Body of pancreas (tissue), 4 donors: Measurements from ENCODE around the gene UGGT1. TPM values are rescaled to one million over a fixed set of nuclear protein-coding genes. Genes with fewer than 3 reads are reported as not detected.

Experiments used
- ATAC-seq: fragments of 150-250 bp; one replicate; pipeline ENCODE4 v1.9.1; 2016
- DNase-seq, 4 donors: peaks; one replicate each; pipeline ENCODE4 v3.0.0-alpha.2; 2019
- H3K27ac ChIP-seq, 4 donors: fragments of 200-600 bp; sonication (generic); 1 replicate in 3 of 4; 2 replicates in 1 of 4; pipeline versions ENCODE4 v1.5.1 to v1.6.1; 2016 to 2019; ENCODE audit warnings: mild to moderate bottlenecking in 1 of 4, mixed read lengths in 1 of 4, moderate library complexity in 1 of 4
- H3K27me3 ChIP-seq, 2 donors: fragments of 200-600 bp; sonication (generic); one replicate each; pipeline ENCODE4 v1.6.0; 2016; ENCODE audit warnings: mild to moderate bottlenecking in 1 of 2
- H3K36me3 ChIP-seq, 2 donors: fragments of 200-600 bp; sonication (generic); replicated peaks in 1 of 2; 2 replicates each; pipeline ENCODE4 v1.5.1; 2016; ENCODE audit warnings: low read depth in 2 of 2; ENCODE audit not compliant: insufficient read depth in 1 of 2
- H3K4me1 ChIP-seq: fragments of 200-600 bp; sonication (generic); one replicate; pipeline ENCODE4 v1.6.0; 2016
- H3K4me3 ChIP-seq, 2 donors: fragments of 200-600 bp; sonication (generic); 1 replicate in 1 of 2; 2 replicates in 1 of 2; pipeline ENCODE4 v1.5.1; 2016 to 2019
- H3K9me3 ChIP-seq, 3 donors: fragments of 200-600 bp; sonication (generic); 1 replicate in 2 of 3; 2 replicates in 1 of 3; pipeline ENCODE4 v1.5.1; 2016
- POLR2A ChIP-seq, 3 donors: fragments of 450-650 bp; IDR thresholded peaks; one replicate each; pipeline ENCODE4 v1.6.1; 2016; ENCODE audit warnings: antibody characterized with exemption in 3 of 3, mild to moderate bottlenecking in 2 of 3
- WGBS, 2 donors: methylation state at CpG; one replicate each; pipeline ENCODE4 v1.1.5; 2017; 5-methylcytosine and 5-hydroxymethylcytosine counted together
- intact Hi-C: fragments of 100-400 bp; cut with DNase I; formaldehyde crosslinking; loops from one replicate; pipeline ENCODE4 v1.15.1; 2023
- small RNA-seq: library from RNA; depleted of rRNA; stranded (forward); fragments of <200 nt; gene quantifications from one replicate; pipeline ENCODE3, GENCODE V24; 2016
- total RNA-seq, 2 donors: library from RNA; depleted of rRNA; stranded (reverse); fragments of >200 nt; gene quantifications; one replicate each; pipeline ENCODE4 v1.1.0, GENCODE V29; 2016
- TF ChIP-seq, protein P1 (sequence below), 7 experiments: fragments of 450-650 bp in 4 of 7; fragments of 200-600 bp in 3 of 7; sonication (generic) in 3 of 7; IDR thresholded peaks; one replicate each; pipeline ENCODE4 v1.5.1; 2016 to 2019; ENCODE audit warnings: antibody characterized with exemption in 7 of 7

Gene UGGT1
- total RNA-seq, 2 donors from 2014 or later, result 38.2 to 42.0 TPM

- no peaks in the 10 kb centered on the region for H3K27me3 ChIP-seq
- H3K27ac ChIP-seq, result no peak overlapping the region
- intact Hi-C loops, result no loop called here
- ATAC-seq, result no peak
- no peaks in the 10 kb centered on the region for H3K9me3 ChIP-seq
- no peak for TF ChIP-seq POLR2A (IDR thresholded peaks at IDR 0.05)
- TF ChIP-seq, protein P1, sequence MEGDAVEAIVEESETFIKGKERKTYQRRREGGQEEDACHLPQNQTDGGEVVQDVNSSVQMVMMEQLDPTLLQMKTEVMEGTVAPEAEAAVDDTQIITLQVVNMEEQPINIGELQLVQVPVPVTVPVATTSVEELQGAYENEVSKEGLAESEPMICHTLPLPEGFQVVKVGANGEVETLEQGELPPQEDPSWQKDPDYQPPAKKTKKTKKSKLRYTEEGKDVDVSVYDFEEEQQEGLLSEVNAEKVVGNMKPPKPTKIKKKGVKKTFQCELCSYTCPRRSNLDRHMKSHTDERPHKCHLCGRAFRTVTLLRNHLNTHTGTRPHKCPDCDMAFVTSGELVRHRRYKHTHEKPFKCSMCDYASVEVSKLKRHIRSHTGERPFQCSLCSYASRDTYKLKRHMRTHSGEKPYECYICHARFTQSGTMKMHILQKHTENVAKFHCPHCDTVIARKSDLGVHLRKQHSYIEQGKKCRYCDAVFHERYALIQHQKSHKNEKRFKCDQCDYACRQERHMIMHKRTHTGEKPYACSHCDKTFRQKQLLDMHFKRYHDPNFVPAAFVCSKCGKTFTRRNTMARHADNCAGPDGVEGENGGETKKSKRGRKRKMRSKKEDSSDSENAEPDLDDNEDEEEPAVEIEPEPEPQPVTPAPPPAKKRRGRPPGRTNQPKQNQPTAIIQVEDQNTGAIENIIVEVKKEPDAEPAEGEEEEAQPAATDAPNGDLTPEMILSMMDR (IDR thresholded peaks at IDR 0.05), result no peak
- H3K4me1 ChIP-seq, result peaks cover 5% of the 10 kb centered on the region
- no peak for DNase-seq
- no peaks in the 10 kb centered on the region for H3K36me3 ChIP-seq
- 85 to 92% methylated on average over 8 of the region's 8 CpGs for WGBS, 2 donors
- H3K4me3 ChIP-seq, result no peak overlapping the region
Measured at GRCh38 chr2:128237911-128238697, 147.1 kb downstream of the UGGT1 start.

DNA sequence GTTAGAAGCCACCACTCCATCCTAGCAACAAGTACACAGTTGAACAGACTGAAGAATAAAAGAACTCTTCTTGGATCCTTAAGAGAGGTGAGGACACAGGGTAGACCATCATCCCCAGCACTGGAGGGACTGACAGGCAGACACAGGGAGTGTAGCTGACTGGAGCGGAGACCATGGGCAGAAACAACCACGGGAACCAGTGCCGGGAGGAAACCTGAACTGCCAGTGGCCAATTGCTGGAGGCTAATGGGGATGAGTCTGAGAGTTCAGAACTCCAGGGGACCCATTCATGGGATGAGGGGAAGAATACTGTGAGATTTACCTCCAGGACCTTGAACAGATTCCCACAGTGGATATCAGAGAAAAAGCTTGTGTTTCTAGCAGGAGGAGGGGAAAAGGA, 150.9 kb downstream of the UGGT1 start:
- ATAC-seq, result no peak
- TF ChIP-seq POLR2A (IDR thresholded peaks at IDR 0.05), result no peak
- TF ChIP-seq, protein P1 (IDR thresholded peaks at IDR 0.05), result no peak
- no peak overlapping the region for H3K4me3 ChIP-seq
- no peaks in the 10 kb centered on the region for H3K9me3 ChIP-seq
- no peaks in the 10 kb centered on the region for H3K36me3 ChIP-seq
- 72 to 85% methylated on average over 3 of the region's 3 CpGs for WGBS, 2 donors
- no peaks in the 10 kb centered on the region for H3K27me3 ChIP-seq
- no peaks in the 10 kb centered on the region for H3K4me1 ChIP-seq
- no peak for DNase-seq
- no peak overlapping the region for H3K27ac ChIP-seq
- intact Hi-C loops, result no loop called here

Small RNA genes lying within 50 kb of the gene (small RNA-seq; reads per million reads assigned to genes)
- gene AC108059.2 (not detected), gene AC108059.3 (not detected), gene DYNLT3P2 (not detected), gene RF00019 (not detected)

Other genes with a start within 250 kb of the UGGT1 start
- 1 to 10 TPM; 4.6 to 7.5 TPM for gene POLR2D, start 233.0 kb upstream of the UGGT1 start, total RNA-seq
- gene AMMECR1L, start 205.2 kb upstream of the UGGT1 start, total RNA-seq, result 1 to 10 TPM; 6.2 to 9.2 TPM
- gene SAP130, start 63.1 kb upstream of the UGGT1 start, total RNA-seq, result 1 to 10 TPM; 4.4 to 4.6 TPM
- gene HS6ST1, start 227.7 kb downstream of the UGGT1 start, total RNA-seq, result 10 to 100 TPM; 25.4 to 44.8 TPM